ENCODE data around the gene TCF7L2.

GRCh38 chr10:113020475-113020753 lies 70.4 kb downstream of the TCF7L2 start:
- no peak for TF ChIP-seq POLR2A (IDR thresholded peaks at IDR 0.05)
- TF ChIP-seq EP300 (IDR thresholded peaks at IDR 0.05): no peak
- TF ChIP-seq, protein P1, sequence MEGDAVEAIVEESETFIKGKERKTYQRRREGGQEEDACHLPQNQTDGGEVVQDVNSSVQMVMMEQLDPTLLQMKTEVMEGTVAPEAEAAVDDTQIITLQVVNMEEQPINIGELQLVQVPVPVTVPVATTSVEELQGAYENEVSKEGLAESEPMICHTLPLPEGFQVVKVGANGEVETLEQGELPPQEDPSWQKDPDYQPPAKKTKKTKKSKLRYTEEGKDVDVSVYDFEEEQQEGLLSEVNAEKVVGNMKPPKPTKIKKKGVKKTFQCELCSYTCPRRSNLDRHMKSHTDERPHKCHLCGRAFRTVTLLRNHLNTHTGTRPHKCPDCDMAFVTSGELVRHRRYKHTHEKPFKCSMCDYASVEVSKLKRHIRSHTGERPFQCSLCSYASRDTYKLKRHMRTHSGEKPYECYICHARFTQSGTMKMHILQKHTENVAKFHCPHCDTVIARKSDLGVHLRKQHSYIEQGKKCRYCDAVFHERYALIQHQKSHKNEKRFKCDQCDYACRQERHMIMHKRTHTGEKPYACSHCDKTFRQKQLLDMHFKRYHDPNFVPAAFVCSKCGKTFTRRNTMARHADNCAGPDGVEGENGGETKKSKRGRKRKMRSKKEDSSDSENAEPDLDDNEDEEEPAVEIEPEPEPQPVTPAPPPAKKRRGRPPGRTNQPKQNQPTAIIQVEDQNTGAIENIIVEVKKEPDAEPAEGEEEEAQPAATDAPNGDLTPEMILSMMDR (IDR thresholded peaks at IDR 0.05): no peak

Measured in stomach (tissue), 4 donors.